Measurements from ENCODE around the gene SARM1. TPM values are rescaled to one million over a fixed set of nuclear protein-coding genes. Genes with fewer than 3 reads are reported as not detected.
A peak's percentile ranks its signal among the peaks of the same experiment; 100 is the strongest.

SARM1 gene
- total RNA-seq, 1 experiment from 2014 or later, result 32.8 TPM

GRCh38 chr17:28346746-28347246 lies 24.7 kb upstream of the SARM1 start:
- no peak overlapping the region for H3K4me3 Mint-ChIP-seq (ENCODE audit: unreplicated experiment)
- peak; percentile 70 to 72 for DNase-seq
- peaks cover 22% of the 10 kb centered on the region for H3K4me1 ChIP-seq
- intact Hi-C loops (cut with micrococcal nuclease; ENCODE audit: unreplicated experiment), result no loop called here
- CTCF ChIA-PET, result interaction anchor here (0.9 to 2.4 kb wide), 4 partner anchors 10 to 23 kb away, joined by 3 to 13 read pairs (median 8); partner anchors contain the start of genes IFT20, POLDIP2, TNFAIP1 and VTN
- H3K9me3 Mint-ChIP-seq (ENCODE audit: unreplicated experiment), result no peaks in the 10 kb centered on the region
- H3K36me3 ChIP-seq (ENCODE audit: control insufficient read depth, insufficient read depth, low read length), result peaks cover 31% of the 10 kb centered on the region
- H3K27me3 Mint-ChIP-seq (ENCODE audit: insufficient read depth, unreplicated experiment), result no peaks in the 10 kb centered on the region
- peak overlapping the region; percentile 1 for H3K27ac Mint-ChIP-seq (ENCODE audit: unreplicated experiment)
- H3K27me3 ChIP-seq (replicated peaks; ENCODE audit: control insufficient read depth, insufficient read depth, low read length), result no peaks in the 10 kb centered on the region
- BruUV-seq (replicated peaks), result no TSS peak
- peaks cover 8% of the 10 kb centered on the region for H3K4me1 Mint-ChIP-seq (ENCODE audit: low read depth, unreplicated experiment)
- H3K36me3 Mint-ChIP-seq (ENCODE audit: insufficient read depth, unreplicated experiment), result peaks cover 91% of the 10 kb centered on the region
- TF ChIP-seq CTCF (IDR thresholded peaks at IDR 0.05; ENCODE audit: insufficient read depth in 1 of 2, low read depth in 1 of 2, low read length in 1 of 2, severe bottlenecking in 1 of 2, unreplicated experiment in 1 of 2), result peak; percentile 48 to 66
- no peaks in the 10 kb centered on the region for H3K9me3 ChIP-seq
- H3K4me3 ChIP-seq (ENCODE audit: low read depth, low read length), result no peak overlapping the region
- POLR2A ChIA-PET, result interaction anchor here (0.8 to 3.3 kb wide), 4 partner anchors 10 to 23 kb away, joined by 3 to 42 read pairs (median 7); partner anchors contain the start of genes IFT20, POLDIP2, TNFAIP1 and VTN

GRCh38 chr17:28347261-28347891 lies 24.1 kb upstream of the SARM1 start:
- ChIA-PET POLR2A (interaction anchor here (0.8 to 3.3 kb wide), 3 partner anchors 10 to 17 kb away, joined by 3 to 42 read pairs (median 7); partner anchors contain the start of genes IFT20, POLDIP2 and TNFAIP1), CTCF (interaction anchor here (1.3 to 2.4 kb wide), 3 partner anchors 10 to 23 kb away, joined by 5 to 13 read pairs (median 12); partner anchors contain the start of genes IFT20, POLDIP2, TNFAIP1 and VTN)
- Mint-ChIP-seq H3K36me3 (ENCODE audit: insufficient read depth, unreplicated experiment) (peaks cover 91% of the 10 kb centered on the region), H3K27ac (ENCODE audit: unreplicated experiment) (peak overlapping the region; percentile 1), H3K4me1 (ENCODE audit: low read depth, unreplicated experiment) (peaks cover 8% of the 10 kb centered on the region), H3K27me3 (ENCODE audit: insufficient read depth, unreplicated experiment) (no peaks in the 10 kb centered on the region), H3K4me3 (ENCODE audit: unreplicated experiment) (no peak overlapping the region), H3K9me3 (ENCODE audit: unreplicated experiment) (no peaks in the 10 kb centered on the region)
- no peak for TF ChIP-seq CTCF (IDR thresholded peaks at IDR 0.05; ENCODE audit: insufficient read depth in 1 of 2, low read depth in 1 of 2, low read length in 1 of 2, severe bottlenecking in 1 of 2, unreplicated experiment in 1 of 2)
- H3K36me3 ChIP-seq (ENCODE audit: control insufficient read depth, insufficient read depth, low read length), result peaks cover 29% of the 10 kb centered on the region
- intact Hi-C loops (cut with micrococcal nuclease; ENCODE audit: unreplicated experiment), result no loop called here
- no peaks in the 10 kb centered on the region for H3K9me3 ChIP-seq
- H3K4me1 ChIP-seq, result peaks cover 22% of the 10 kb centered on the region
- no peaks in the 10 kb centered on the region for H3K27me3 ChIP-seq (replicated peaks; ENCODE audit: control insufficient read depth, insufficient read depth, low read length)
- TSS peak; percentile 25 for BruUV-seq (replicated peaks)
- H3K4me3 ChIP-seq (ENCODE audit: low read depth, low read length), result no peak overlapping the region
- DNase-seq, result no peak

GRCh38 chr17:28348979-28349378 lies 22.5 kb upstream of the SARM1 start:
- no TSS peak for BruUV-seq (replicated peaks)
- CTCF ChIA-PET, result interaction anchor here (1.0 kb wide), 1 partner anchor 13 kb away, joined by 3 read pairs; the partner anchor contains the start of genes IFT20 and TNFAIP1
- H3K27me3 Mint-ChIP-seq (ENCODE audit: insufficient read depth, unreplicated experiment), result no peaks in the 10 kb centered on the region
- Histone ChIP-seq H3K9me3 (no peaks in the 10 kb centered on the region), H3K27me3 (replicated peaks; ENCODE audit: control insufficient read depth, insufficient read depth, low read length) (no peaks in the 10 kb centered on the region), H3K4me1 (peaks cover 22% of the 10 kb centered on the region), H3K36me3 (ENCODE audit: control insufficient read depth, insufficient read depth, low read length) (peaks cover 33% of the 10 kb centered on the region), H3K4me3 (ENCODE audit: low read depth, low read length) (no peak overlapping the region)
- no peaks in the 10 kb centered on the region for H3K9me3 Mint-ChIP-seq (ENCODE audit: unreplicated experiment)
- no peak for DNase-seq
- POLR2A ChIA-PET, result interaction anchor here (1.0 to 2.2 kb wide), 2 partner anchors 8 to 13 kb away, joined by 3 to 7 read pairs; partner anchors contain the start of genes POLDIP2 and TNFAIP1
- H3K27ac Mint-ChIP-seq (ENCODE audit: unreplicated experiment), result no peak overlapping the region
- H3K4me1 Mint-ChIP-seq (ENCODE audit: low read depth, unreplicated experiment), result peaks cover 8% of the 10 kb centered on the region
- no peak for TF ChIP-seq CTCF (IDR thresholded peaks at IDR 0.05; ENCODE audit: insufficient read depth in 1 of 2, low read depth in 1 of 2, low read length in 1 of 2, severe bottlenecking in 1 of 2, unreplicated experiment in 1 of 2)
- peaks cover 100% of the 10 kb centered on the region for H3K36me3 Mint-ChIP-seq (ENCODE audit: insufficient read depth, unreplicated experiment)
- intact Hi-C loops (cut with micrococcal nuclease; ENCODE audit: unreplicated experiment), result no loop called here
- H3K4me3 Mint-ChIP-seq (ENCODE audit: unreplicated experiment), result no peak overlapping the region
